IPS DF 6.9 (cell line): Measurements from ENCODE around the gene MATN1.

Source experiments
- DNase-seq: peaks from one replicate; pipeline ENCODE4 v3.0.0-alpha.2; 2013; ENCODE audit warnings: low read depth, low spot score
- H3K27ac ChIP-seq: one replicate; pipeline ENCODE4 v1.5.1; 2013; ENCODE audit warnings: low read length, control low read depth
- H3K27me3 ChIP-seq: 2 replicates; pipeline ENCODE4 v1.6.1; 2013; ENCODE audit warnings: mild to moderate bottlenecking, low read length; ENCODE audit not compliant: control insufficient read depth, insufficient read depth
- H3K36me3 ChIP-seq: 2 replicates; pipeline ENCODE4 v1.6.1; 2013; ENCODE audit warnings: low read length; ENCODE audit not compliant: control insufficient read depth, insufficient read depth
- H3K4me1 ChIP-seq: 2 replicates; pipeline ENCODE4 v1.6.1; 2013; ENCODE audit warnings: low read length; ENCODE audit not compliant: control insufficient read depth, insufficient read depth
- H3K4me3 ChIP-seq: 2 replicates; pipeline ENCODE4 v1.5.1; 2013; ENCODE audit warnings: mild to moderate bottlenecking, low read length
- H3K9me3 ChIP-seq: 2 replicates; pipeline ENCODE4 v1.6.1; 2013; ENCODE audit warnings: low read length, inconsistent platforms; ENCODE audit not compliant: control insufficient read depth, insufficient read depth
- WGBS: extraction: QIAGEN DNeasy Blood & Tissue Kit; methylation state at CpG from one replicate; pipeline ENCODE4 v1.1.7; 2013; ENCODE audit warnings: mixed read lengths, missing lambda C conversion rate; ENCODE audit not compliant: insufficient read length, insufficient coverage; 5-methylcytosine and 5-hydroxymethylcytosine counted together

The MATN1 gene

DNA sequence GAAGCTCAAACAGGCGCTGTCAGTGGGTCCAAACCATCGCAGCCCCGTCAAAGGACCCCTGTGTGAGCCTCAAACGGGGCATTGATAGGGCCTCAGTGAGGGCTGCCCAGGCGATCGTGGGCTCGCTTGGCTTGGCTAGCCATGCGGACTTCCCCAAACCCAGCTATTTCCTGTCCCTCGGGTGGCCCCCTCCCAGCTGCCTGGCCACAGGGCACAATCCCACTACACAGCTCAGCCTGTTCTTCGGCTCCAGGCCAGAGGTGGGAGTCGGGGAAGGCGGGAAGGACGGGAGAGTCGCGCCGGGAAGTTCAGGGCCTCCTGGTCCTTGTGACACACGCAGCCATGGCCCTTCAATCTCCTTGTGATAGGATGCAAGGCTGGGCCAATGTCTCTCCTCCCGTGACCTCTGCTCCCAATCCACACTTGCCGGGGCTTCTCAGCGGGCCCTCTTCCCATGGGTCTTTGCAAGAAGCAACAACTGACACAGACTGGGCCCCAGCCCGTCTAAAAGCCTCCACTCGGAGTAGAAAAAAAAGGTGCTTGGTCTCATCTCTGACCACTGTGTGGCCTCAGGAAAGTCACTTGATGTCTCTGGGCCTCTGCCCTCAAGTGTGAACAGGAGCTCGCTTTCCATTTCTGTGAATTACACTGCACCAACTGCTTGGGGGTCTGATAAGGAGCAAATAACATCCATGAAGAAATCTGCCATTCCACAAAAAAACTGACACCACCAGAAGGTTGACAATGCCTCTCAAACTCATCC lies 7.1 kb upstream of the MATN1 start:
- DNase-seq: no peak
- Histone ChIP-seq H3K9me3 (no peaks in the 10 kb centered on the region), H3K36me3 (no peaks in the 10 kb centered on the region), H3K4me3 (no peak overlapping the region), H3K4me1 (peaks cover 6% of the 10 kb centered on the region), H3K27me3 (no peaks in the 10 kb centered on the region), H3K27ac (no peak overlapping the region)
- WGBS: no CpG with 5 or more reads among the region's 23 CpGs

DNA sequence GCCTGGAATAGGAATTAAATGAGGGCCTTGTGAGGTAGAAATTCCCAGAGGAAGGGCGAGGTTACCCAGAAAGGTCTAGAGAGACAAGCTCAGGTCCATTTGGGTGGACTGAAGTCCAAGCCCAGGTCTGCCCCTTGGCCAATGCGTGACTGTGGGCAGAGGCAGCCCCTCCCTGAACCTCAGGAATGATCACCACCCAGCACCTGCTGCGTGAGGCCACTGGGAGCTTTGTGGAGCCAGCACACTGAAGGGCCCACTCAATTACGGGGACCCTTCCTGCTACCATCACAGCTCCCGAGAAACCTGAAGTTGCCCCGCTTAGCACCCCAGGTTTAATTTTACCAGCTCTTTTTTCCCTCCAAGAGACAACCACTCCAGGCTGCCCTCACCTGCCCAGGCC lies 6.5 kb upstream of the MATN1 start:
- Histone ChIP-seq H3K4me1 (peaks cover 6% of the 10 kb centered on the region), H3K4me3 (no peak overlapping the region), H3K9me3 (no peaks in the 10 kb centered on the region), H3K27me3 (no peaks in the 10 kb centered on the region), H3K36me3 (no peaks in the 10 kb centered on the region), H3K27ac (no peak overlapping the region)
- no CpG with 5 or more reads among the region's 6 CpGs for WGBS
- DNase-seq: no peak

DNA sequence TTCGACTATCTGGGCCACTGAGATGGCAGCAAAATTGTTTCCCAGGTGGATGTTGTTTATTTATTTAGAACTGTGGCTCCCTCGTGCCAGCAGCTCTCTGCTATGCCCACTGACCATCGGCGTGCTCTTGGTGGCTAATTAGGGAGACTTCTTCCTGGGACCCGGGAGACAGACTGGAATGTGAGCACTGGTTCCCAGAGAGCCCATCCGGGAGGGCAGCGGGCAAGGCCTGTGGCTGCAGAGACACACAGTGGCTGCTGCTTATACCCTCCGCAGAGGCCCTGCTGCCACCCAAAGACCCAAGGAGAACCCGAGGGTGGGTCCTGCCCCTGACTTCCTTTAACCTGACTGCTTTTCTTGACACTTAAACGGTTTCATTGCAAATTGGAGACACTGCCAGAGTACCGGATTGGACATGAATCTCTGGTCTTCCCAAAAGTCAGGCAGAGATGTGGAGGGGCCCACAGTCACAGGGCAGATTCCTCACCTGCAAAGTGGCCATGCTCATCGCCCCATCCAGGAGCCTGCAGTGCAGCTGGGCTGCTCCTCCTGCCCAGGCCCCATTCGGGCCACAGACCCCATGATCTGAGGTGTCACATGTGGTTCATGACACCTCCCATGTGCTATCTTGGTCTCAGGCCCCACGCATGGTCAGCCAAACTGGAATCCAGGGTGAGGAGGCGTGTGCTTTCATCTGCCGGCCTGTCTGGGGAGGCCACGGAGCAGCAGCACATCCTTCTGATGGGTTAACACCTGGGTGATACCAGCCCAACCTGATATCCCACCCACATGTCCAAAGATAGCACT lies 5.7 kb upstream of the MATN1 start:
- Histone ChIP-seq H3K4me1 (peaks cover 6% of the 10 kb centered on the region), H3K9me3 (no peaks in the 10 kb centered on the region), H3K27ac (no peak overlapping the region), H3K36me3 (no peaks in the 10 kb centered on the region), H3K4me3 (no peak overlapping the region), H3K27me3 (no peaks in the 10 kb centered on the region)
- no peak for DNase-seq
- no CpG with 5 or more reads among the region's 17 CpGs for WGBS

DNA sequence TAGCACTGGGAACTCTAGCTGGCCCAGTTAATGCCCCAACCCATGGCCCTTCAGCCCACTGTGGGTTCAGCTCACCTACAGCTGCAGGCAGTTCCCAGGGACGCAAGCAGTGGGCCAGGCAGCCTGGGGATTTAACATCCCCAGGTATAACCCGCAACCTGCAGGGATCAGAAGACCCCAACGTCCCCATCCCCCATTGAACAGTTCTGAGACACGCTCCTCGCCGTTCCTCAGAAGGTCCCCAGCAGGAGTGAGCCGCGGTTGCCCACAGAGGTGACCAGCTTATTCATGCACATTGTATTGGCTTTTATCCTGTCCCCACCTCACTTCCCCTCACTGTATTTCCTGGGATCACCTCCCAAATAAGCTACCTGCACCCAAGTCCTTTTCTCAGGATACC lies 5.0 kb upstream of the MATN1 start:
- Histone ChIP-seq H3K27ac (no peak overlapping the region), H3K9me3 (no peaks in the 10 kb centered on the region), H3K36me3 (no peaks in the 10 kb centered on the region), H3K27me3 (no peaks in the 10 kb centered on the region), H3K4me1 (peaks cover 6% of the 10 kb centered on the region), H3K4me3 (no peak overlapping the region)
- DNase-seq: no peak
- no CpG with 5 or more reads among the region's 8 CpGs for WGBS

DNA sequence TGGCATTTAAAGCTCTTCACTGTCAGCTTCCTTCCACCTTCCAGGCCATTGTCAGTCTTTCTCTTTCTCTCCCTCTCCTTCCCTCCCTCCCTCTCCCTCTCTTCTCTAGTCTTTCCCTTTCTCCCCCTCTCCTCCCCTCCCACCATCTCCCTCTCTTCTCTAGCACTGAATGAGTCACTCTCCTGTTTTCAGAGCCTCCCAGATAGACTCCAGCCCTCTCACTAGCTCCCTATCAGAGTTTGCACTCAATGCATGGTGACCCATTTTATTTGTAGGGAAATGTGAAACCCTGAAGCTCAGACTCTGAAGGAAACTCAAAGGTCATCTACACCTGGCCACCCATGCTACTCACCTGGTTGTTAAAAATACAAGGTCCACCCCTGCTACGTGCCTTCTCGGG lies 4.4 kb upstream of the MATN1 start:
- Histone ChIP-seq H3K4me3 (no peak overlapping the region), H3K27ac (no peak overlapping the region), H3K36me3 (no peaks in the 10 kb centered on the region), H3K4me1 (peaks cover 6% of the 10 kb centered on the region), H3K27me3 (no peaks in the 10 kb centered on the region), H3K9me3 (no peaks in the 10 kb centered on the region)
- no CpG with 5 or more reads among the region's 2 CpGs for WGBS
- no peak for DNase-seq

DNA sequence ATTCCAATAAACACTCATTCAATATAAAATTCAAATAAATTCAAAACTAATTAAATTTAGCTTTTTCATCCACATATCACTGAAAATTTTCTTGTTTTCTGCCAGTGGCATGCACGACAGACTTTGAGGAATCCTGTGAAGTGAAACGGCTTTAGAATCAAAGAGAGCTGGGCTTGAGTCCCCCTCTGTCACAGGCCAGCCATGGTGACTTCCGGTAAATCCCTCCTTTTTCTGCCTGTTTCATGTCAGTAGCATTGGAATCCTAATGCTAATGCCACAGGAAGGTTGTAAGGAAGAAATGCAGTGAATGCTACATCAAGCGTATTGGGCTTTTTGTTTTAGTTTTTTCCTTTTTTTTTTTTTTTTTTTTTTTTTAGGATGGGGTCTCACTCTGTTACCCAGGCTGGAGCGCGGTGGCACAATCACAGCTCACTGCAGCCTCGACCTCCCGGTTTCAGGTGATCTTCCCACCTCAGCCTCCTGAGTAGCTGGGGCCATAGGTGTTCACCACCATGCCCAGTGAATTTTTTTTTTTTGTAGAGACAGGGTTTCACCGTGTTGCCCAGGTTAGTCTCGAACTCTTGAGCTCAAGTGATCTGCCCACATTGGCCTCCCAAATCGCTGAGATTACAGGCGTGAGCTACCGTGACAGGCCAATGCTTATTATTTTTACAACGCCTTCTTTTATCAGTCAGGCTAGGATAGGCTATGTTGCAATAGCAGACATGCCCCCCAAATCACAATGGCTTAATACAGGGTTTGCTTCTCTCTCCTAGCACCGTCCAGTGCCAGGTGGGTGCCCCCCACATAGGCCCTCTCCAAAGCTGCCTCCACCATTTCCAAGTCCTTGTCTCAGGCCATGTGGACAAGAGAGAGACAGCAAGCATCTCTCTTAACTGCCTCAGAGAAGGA lies 3.6 kb upstream of the MATN1 start:
- Histone ChIP-seq H3K4me1 (peaks cover 4% of the 10 kb centered on the region), H3K27ac (no peak overlapping the region), H3K4me3 (no peak overlapping the region), H3K36me3 (no peaks in the 10 kb centered on the region), H3K9me3 (no peaks in the 10 kb centered on the region), H3K27me3 (no peaks in the 10 kb centered on the region)
- no peak for DNase-seq
- WGBS: no CpG with 5 or more reads among the region's 15 CpGs

DNA sequence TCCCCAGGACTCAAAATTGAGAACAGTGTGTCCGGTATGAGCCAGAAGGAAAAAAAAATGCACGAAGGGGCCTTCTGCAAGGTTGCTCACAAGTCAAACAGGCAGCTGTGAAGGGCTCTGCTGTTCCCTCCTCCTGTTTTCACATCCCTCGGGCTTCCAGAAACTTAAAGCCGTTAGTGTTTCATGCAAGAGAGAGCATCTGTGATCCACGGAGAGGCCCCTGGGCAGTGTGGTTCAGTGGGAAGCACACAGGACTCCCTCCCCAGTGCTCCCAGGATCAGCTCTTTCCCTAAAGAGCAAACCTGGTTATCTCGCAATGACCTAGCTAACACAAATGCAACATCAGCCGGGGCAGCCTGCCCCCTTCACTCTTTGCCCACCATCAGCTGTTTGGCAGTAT lies 2.9 kb upstream of the MATN1 start:
- no peak for DNase-seq
- Histone ChIP-seq H3K9me3 (no peaks in the 10 kb centered on the region), H3K27ac (no peak overlapping the region), H3K27me3 (no peaks in the 10 kb centered on the region), H3K4me1 (peaks cover 4% of the 10 kb centered on the region), H3K36me3 (no peaks in the 10 kb centered on the region), H3K4me3 (no peak overlapping the region)
- WGBS: no CpG with 5 or more reads among the region's 7 CpGs

DNA sequence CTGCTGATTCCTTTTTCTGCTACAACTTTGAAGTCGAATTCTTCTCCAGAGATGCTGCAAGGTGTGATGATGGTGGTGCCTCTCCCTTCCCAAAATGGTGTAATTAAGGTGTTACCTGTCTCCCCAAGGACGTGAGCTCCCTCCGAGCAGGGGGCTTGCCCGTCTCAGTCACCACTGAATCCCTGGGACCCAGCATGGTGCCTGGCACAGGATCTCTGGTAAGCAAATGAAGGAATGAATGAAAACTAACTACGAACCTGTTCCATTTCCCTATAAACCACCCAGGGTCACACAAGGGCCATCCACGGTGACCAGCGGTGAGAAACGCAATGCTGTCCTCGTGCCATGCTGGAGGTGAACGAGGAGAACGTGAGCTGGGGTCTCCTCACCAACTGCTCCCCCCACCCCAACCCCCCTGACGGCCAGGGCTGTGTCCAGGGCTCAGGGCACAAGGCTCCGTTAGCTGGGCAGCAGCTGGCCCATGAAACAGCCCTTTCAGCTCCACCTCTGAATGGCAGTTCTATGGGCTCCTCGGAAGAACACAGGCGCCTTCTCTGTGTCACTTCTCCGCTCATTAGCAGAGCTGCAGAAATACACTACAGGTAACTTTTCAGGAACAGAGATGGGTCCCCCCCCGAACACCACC lies 2.2 kb upstream of the MATN1 start:
- DNase-seq: no peak
- no CpG with 5 or more reads among the region's 17 CpGs for WGBS
- no peaks in the 10 kb centered on the region for H3K36me3 ChIP-seq
- no peak overlapping the region for H3K27ac ChIP-seq
- no peaks in the 10 kb centered on the region for H3K9me3 ChIP-seq
- H3K4me1 ChIP-seq: peaks cover 4% of the 10 kb centered on the region
- H3K27me3 ChIP-seq: no peaks in the 10 kb centered on the region
- H3K4me3 ChIP-seq: no peak overlapping the region

DNA sequence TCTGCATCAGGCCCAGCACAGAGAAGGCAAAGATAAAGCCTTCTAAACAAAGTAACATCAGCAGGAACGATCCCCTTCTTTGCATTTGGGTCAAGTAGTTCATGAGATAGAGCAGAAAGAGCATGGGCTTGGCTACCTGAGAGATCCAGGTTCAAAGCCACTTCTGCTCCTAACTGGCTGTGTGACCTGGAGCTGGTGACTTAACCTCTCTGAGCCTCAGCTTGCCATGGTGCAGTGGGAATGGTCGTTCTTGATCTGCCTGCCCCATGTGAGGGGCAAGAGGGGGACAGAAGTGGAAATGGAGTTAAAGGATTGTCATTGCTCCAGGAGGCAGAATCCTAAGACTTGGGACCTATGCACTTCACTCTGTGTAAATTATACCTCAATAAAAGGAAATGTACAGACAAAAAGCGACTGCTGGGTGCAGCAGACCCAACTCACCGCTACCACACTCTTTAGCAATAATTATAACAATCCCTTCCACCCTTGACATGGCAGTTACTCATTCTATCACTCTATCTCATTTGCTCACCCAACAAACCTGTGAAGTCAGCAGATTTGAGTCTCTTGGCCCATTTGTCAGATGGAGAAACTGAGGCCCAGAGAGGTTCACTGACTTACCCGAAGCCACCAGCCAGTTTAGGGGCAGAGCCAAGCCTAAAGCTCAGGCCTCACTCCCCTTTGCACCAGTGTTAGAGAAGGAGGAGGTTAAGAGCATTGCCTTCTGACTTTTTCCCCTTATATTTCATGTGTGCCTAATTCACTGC lies 1.5 kb upstream of the MATN1 start:
- Histone ChIP-seq H3K4me3 (no peak overlapping the region), H3K27me3 (no peaks in the 10 kb centered on the region)
- WGBS: no CpG with 5 or more reads among the region's 5 CpGs

More for the DNA sequence above, 1.5 kb upstream of the MATN1 start:
- Histone ChIP-seq H3K36me3 (no peaks in the 10 kb centered on the region), H3K27ac (no peak overlapping the region), H3K4me1 (peaks cover 4% of the 10 kb centered on the region), H3K9me3 (no peaks in the 10 kb centered on the region)
- DNase-seq: no peak
